ENCODE data around the gene SMAD3. TPM values are rescaled to one million over a fixed set of nuclear protein-coding genes. Genes with fewer than 3 reads are reported as not detected.

The SMAD3 gene
- total and polyA plus RNA-seq, 2 donors (not counting 1 experiment from before 2014, with no cell fraction given) = 55.9 to 163 TPM

DNA sequence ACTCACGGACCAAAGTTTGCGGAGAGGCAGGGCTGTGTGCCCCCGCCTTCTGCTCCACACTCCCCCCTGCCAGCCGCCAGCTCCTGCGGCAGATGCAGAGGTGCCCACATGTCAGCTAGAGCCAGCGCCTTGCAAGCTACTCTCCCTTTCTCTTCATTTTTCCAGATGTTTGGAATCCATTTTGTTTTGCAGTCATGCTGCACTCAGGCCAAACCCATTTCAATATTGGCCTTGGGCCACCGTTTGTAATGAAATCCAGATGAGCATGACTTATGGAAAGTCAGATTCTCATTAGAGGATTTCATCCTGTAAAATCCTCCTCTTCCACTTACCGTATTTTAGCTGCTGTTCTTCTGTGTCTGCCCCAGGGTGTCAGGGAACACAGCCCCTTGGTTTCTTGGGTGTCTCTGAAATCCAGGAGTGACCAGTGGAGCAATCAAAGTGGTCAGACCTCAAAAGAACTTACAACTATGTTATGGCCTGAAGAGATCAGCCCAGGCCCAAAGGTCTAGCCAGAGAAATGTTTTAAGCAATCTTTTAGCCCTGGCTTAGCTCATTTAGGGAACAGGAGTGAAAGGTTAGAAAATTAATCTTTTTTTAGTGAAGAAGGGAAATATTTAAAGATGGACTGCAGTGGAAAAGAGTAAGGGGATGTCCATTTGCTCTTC, 123.3 kb downstream of the SMAD3 start:
- no peak overlapping the region for H3K27ac ChIP-seq (ENCODE audit: low read length in 2 of 2)
- no peak for DNase-seq
- Mint-ChIP-seq H3K27me3 (no peaks in the 10 kb centered on the region), H3K9me3 (ENCODE audit: insufficient read depth) (no peaks in the 10 kb centered on the region), H3K4me3 (no peak overlapping the region), H3K4me1 (peaks cover 10% of the 10 kb centered on the region), H3K27ac (peak overlapping the region; percentile 38)
- no peak for ATAC-seq (ENCODE audit: low read depth)
- no peaks in the 10 kb centered on the region for H3K9me3 ChIP-seq (ENCODE audit: control extremely low read depth in 1 of 3, control insufficient read depth in 2 of 3, insufficient read depth in 1 of 3, low read length in 2 of 3)
- no peaks in the 10 kb centered on the region for H3K79me2 ChIP-seq (ENCODE audit: control insufficient read depth, insufficient read depth, low read length)
- no peak overlapping the region for H3K9ac ChIP-seq (ENCODE audit: low read length)
- peaks cover 13 to 98% of the 10 kb centered on the region in 2 experiments for H3K36me3 ChIP-seq (replicated peaks in 1 of 2; ENCODE audit: control extremely low read depth in 1 of 2, control insufficient read depth in 1 of 2, extremely low read depth in 1 of 2, insufficient read depth in 2 of 2, low read length in 1 of 2)
- no peak overlapping the region for H3K4me2 ChIP-seq (replicated peaks; ENCODE audit: low read depth, low read length, poor library complexity, severe bottlenecking)
- no peaks in the 10 kb centered on the region for H3K27me3 ChIP-seq (replicated peaks in 1 of 4; ENCODE audit: control extremely low read depth in 1 of 4, control insufficient read depth in 3 of 4, insufficient read depth in 4 of 4, low read length in 3 of 4)
- intact Hi-C loops (cut with micrococcal nuclease) = no loop called here
- no peak for TF ChIP-seq EZH2 (IDR thresholded peaks at IDR 0.05; ENCODE audit: borderline replicate concordance, insufficient read depth, low read depth, low read length, poor library complexity, severe bottlenecking)
- TF ChIP-seq, protein P1, sequence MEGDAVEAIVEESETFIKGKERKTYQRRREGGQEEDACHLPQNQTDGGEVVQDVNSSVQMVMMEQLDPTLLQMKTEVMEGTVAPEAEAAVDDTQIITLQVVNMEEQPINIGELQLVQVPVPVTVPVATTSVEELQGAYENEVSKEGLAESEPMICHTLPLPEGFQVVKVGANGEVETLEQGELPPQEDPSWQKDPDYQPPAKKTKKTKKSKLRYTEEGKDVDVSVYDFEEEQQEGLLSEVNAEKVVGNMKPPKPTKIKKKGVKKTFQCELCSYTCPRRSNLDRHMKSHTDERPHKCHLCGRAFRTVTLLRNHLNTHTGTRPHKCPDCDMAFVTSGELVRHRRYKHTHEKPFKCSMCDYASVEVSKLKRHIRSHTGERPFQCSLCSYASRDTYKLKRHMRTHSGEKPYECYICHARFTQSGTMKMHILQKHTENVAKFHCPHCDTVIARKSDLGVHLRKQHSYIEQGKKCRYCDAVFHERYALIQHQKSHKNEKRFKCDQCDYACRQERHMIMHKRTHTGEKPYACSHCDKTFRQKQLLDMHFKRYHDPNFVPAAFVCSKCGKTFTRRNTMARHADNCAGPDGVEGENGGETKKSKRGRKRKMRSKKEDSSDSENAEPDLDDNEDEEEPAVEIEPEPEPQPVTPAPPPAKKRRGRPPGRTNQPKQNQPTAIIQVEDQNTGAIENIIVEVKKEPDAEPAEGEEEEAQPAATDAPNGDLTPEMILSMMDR (IDR thresholded peaks at IDR 0.05) = no peak
- peaks cover 0 to 3% of the 10 kb centered on the region in 2 donors for H3K4me1 ChIP-seq (ENCODE audit: control insufficient read depth in 2 of 2, insufficient read depth in 2 of 2, low read length in 2 of 2)
- POLR2A ChIA-PET = interaction anchor here (0.7 kb wide), 1 partner anchor 53 kb away, joined by 5 read pairs; no protein-coding TSS in a partner anchor
- CTCF ChIA-PET = interaction anchor here (1.4 kb wide), 1 partner anchor 123 kb away, joined by 4 read pairs; the partner anchor contains the start of gene SMAD3
- WGBS (ENCODE audit: insufficient coverage) = 97% methylated on average over 6 of the region's 8 CpGs
- peaks cover 5% of the 10 kb centered on the region for H4K20me1 ChIP-seq (ENCODE audit: control insufficient read depth, insufficient read depth, low read length, poor library complexity, severe bottlenecking)
- no peak overlapping the region for H3K4me3 ChIP-seq (ENCODE audit: control extremely low read depth in 1 of 5, extremely low read depth in 1 of 5, insufficient read depth in 1 of 5, low read depth in 2 of 5, low read length in 4 of 5)
- no peak overlapping the region for H2AFZ ChIP-seq (ENCODE audit: insufficient read depth, low read depth, low read length, poor library complexity, severe bottlenecking)

DNA sequence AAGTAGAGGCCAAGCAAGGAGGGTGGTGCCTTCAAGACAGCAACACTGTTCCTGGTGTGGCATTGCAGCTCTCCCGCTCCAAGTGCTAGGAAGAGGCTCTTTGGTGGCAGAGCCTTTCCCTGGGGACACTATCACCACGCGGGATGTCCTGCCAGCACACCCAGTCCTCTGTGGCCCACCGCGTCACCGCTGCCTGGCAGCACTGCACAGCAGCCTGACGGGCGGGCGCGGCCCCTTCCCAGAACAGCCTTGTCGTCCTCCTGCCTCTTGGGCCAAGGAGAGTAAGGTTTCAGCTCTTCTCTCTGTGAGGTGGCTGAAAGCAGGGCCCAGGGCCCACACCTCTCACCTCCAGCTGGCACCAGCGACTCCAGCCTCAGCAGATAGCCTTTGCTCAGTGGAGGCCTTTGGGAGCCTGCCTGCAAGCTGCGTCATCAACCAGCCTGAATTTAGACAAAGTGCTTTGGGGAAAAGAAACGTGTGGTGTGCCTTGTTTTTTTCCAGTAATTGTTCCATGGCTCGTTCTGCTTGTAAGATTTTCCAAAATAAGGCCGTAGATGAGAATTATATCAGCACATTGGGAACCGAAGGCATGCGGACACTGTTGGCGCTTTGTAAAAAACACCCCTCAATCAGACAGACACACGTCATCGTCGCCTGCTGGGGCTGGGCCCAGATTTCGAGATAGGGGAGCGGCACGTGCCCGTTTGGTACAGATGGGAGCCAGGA, 124.1 kb downstream of the SMAD3 start:
- Mint-ChIP-seq H3K27ac (peak overlapping the region; percentile 56), H3K4me1 (peaks cover 10% of the 10 kb centered on the region), H3K27me3 (no peaks in the 10 kb centered on the region), H3K4me3 (no peak overlapping the region), H3K9me3 (ENCODE audit: insufficient read depth) (no peaks in the 10 kb centered on the region)
- no peak overlapping the region for H3K27ac ChIP-seq (ENCODE audit: low read length in 2 of 2)
- H2AFZ ChIP-seq (ENCODE audit: insufficient read depth, low read depth, low read length, poor library complexity, severe bottlenecking) = no peak overlapping the region
- intact Hi-C loops (cut with micrococcal nuclease) = no loop called here
- H3K36me3 ChIP-seq (replicated peaks in 1 of 2; ENCODE audit: control extremely low read depth in 1 of 2, control insufficient read depth in 1 of 2, extremely low read depth in 1 of 2, insufficient read depth in 2 of 2, low read length in 1 of 2) = peaks cover 14 to 90% of the 10 kb centered on the region in 2 experiments
- no peaks in the 10 kb centered on the region for H3K27me3 ChIP-seq (replicated peaks in 1 of 4; ENCODE audit: control extremely low read depth in 1 of 4, control insufficient read depth in 3 of 4, insufficient read depth in 4 of 4, low read length in 3 of 4)
- H3K79me2 ChIP-seq (ENCODE audit: control insufficient read depth, insufficient read depth, low read length) = no peaks in the 10 kb centered on the region
- DNase-seq (no peak), ATAC-seq (ENCODE audit: low read depth) (no peak)
- H3K9me3 ChIP-seq (ENCODE audit: control extremely low read depth in 1 of 3, control insufficient read depth in 2 of 3, insufficient read depth in 1 of 3, low read length in 2 of 3) = no peaks in the 10 kb centered on the region
- no peak overlapping the region for H3K4me2 ChIP-seq (replicated peaks; ENCODE audit: low read depth, low read length, poor library complexity, severe bottlenecking)
- TF ChIP-seq, protein P1 (IDR thresholded peaks at IDR 0.05) = no peak
- no peak for TF ChIP-seq EZH2 (IDR thresholded peaks at IDR 0.05; ENCODE audit: borderline replicate concordance, insufficient read depth, low read depth, low read length, poor library complexity, severe bottlenecking)
- no peak overlapping the region for H3K9ac ChIP-seq (ENCODE audit: low read length)
- POLR2A ChIA-PET = no interaction called here
- peaks cover 0 to 3% of the 10 kb centered on the region in 2 donors for H3K4me1 ChIP-seq (ENCODE audit: control insufficient read depth in 2 of 2, insufficient read depth in 2 of 2, low read length in 2 of 2)
- peaks cover 5% of the 10 kb centered on the region for H4K20me1 ChIP-seq (ENCODE audit: control insufficient read depth, insufficient read depth, low read length, poor library complexity, severe bottlenecking)
- H3K4me3 ChIP-seq (ENCODE audit: control extremely low read depth in 1 of 5, extremely low read depth in 1 of 5, insufficient read depth in 1 of 5, low read depth in 2 of 5, low read length in 4 of 5) = no peak overlapping the region
- CTCF ChIA-PET = no interaction called here
- 96% methylated on average over 18 of the region's 26 CpGs for WGBS (ENCODE audit: insufficient coverage)
